ENCODE results near the gene BCL11A.

The BCL11A gene

DNA sequence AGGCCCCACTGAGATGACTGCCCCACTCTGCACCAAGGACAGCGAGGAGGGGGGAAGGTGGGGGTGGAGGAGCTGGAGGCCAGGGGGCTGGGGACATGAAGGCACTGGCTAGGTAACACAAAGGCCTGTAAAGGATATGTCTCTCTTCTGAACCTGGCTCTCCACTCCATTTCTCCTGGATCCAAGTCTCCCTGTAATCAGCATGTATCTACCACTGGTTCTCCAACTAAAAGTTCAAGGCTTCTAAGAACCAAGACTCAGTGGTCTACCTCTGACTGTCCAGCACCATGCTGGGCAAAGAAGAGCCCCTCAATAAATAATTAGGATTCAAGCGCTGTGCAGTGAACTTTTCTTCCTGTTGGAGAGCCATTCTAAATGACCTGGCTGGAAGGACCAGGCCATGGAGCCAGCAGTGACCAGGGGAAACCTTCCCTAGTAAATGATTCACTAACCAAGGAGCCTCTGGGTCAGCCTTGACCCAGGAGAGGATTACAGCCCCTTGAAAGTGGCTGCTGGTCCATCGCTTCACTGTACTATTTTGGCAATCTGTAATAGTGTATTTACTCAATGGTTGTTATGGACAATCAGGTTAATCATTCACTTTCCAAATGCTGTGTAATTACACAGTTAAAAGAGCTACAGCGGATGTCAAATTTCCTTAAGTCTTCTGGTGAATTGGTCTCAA is 73.2 kb downstream of the BCL11A start:
- no peak for FAIRE-seq

DNA sequence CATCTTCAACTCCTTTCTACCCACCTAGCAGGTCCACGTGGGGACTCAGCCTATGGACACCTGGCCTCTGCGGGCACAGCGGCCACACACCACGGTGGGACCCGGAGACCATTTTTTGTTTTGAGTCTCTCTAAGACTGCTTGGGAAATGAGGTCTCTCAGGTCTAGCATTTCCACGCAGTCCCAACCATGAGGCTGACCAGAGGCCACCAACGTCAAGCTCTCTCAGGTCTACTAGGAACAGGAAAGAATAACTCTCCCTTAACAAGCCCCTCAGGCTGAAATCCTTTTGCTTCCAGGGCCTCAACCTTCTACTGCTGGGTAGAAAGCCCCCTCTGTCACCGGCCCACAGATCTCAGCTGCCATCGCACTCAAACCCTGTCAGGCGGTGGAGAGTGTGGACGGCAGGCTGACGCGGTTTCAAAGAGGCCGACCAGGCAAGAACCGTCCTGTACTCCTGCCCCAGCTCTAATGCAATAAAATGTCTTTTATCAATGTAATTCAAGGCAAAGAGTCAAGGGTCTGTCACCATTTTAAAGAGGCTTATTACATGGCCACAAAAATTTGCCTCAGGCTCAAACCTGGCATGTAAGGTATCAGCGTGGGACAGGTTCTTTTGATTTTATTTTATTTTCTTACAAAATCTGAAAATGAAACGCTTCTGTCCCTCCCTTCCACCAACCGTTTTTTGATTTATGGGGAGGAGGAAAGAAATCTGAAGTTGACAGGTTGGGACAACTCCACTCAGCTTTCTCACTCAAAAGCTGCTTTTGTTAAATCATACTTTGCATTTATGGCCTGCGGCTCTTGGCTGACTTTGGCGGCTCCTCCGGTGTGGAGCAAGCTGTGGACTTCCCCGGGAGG is 74.0 kb downstream of the BCL11A start:
- FAIRE-seq, result no peak

DNA sequence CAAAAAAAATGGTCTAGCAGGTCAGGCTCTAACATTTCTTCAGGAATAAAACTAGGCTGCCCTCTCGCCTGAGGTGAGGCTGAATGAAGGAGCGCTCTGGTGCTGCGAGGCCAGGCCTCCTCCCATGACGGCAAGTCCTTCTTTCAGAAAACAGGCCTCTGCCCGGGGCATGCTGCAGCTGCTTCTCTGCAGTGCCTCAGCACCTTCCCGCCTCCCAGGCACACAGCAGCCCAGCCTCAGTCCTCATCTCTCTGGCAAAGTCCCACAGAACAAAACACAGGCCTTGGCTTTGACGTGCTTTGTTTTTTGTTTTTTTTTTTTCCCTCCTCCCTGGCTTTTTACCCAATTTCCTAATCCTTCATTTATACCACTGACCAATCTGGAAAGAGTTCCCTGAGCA is 74.8 kb downstream of the BCL11A start:
- no peak for FAIRE-seq

DNA sequence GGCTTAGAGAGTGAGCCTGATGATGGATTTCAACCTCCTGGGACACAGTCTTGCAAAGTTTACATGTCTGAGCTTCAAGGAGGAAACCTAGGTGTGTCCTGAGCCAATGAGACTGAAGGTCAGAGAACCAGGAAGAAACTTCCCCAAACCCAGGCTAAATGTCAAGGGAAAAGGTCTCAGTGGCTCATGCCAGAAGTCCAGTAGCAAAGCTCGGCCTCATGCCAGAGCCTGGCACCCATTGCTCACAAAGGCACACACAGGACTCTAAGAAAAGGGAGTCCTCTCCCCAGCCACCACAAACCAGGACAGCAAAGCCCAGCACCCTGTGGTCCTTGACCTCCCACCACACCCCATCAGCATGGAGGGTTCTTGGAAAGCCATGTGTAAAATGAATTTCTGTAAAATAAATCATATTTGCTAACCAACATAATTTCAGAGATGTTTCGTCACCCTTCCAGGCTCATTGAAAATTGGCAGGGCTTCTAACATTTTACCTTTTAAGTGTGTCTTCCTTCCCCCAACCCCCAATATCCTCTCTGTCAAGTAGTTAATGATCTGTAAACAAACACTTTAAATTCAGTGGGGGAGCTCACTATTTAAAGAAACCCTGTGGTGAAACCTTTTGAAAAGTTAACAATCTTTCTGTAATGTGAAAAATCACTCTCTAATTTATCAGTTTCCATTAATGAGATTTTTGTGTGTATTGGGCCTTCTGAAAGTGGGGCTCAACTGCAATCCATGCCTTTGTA is 77.1 kb downstream of the BCL11A start:
- FAIRE-seq, result no peak

DNA sequence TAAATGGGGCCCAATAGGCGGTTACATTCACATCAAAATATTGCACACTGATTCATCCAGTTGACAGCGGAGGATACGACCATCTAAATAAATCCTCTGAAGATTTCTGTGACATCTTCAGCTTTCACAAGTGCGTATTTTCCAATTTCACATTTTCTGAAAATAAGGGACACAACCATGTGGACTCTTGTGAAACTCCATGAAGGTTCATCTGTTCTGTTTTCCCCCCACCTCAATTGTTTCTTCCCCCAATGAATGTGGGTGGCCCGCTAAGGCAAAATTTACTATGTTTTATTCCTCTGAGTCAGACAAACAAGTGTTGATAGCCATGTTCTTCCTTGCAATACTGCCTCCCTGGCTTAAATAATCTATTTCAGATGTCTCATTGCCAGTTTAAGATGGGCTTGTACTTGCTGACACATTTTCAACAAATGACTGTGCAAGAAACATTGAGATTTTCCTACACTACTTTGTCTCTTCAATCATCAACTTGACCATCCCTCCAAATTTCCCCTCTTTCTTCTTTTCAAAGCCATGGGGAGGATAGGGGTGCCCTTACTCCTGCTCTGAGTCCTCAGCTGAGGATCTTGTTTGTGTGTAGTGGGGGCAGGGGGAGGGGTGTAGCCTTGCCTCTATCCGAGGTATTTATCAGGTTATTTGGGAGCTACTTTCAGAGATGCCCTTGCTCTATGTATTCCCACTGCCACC is 78.2 kb downstream of the BCL11A start:
- FAIRE-seq, result no peak

DNA sequence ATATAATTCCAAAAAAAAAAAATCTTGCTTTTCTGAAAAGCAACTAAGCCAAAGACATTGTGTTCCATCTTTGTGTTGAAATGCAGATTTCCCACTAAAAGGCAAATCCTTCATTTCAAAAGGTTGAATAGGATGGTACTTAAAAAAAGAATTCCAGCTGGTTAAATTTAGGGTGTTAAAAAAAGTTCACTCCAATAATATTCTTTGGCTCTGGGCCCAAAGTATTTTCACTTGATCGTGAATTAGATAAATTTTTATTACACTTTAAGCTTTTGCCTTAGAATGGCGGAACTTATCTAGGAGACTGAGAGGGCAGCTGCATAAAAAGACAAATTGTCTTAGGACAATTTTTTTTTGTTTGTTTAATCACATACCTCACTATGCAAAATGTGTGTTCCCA is 79.2 kb downstream of the BCL11A start:
- no peak for FAIRE-seq

DNA sequence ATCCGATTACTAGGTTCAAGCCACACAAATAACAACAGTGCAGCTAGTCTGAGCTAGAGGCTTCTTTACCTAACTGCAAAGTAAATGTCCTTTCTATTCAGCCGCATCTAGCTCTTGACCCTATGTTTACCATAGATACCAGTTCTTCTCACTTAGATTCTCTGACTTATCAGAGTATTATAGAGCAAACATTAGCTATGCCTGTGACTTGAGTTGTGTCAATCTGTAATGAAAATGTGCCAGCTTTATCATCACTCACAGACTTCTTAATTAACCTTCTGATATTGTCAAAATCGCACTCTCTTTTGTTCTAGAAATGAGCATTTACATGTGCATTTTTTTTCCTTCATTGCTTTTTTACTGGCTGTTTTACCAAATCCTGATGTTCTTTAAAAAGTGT is 79.9 kb downstream of the BCL11A start:
- FAIRE-seq, result no peak

DNA sequence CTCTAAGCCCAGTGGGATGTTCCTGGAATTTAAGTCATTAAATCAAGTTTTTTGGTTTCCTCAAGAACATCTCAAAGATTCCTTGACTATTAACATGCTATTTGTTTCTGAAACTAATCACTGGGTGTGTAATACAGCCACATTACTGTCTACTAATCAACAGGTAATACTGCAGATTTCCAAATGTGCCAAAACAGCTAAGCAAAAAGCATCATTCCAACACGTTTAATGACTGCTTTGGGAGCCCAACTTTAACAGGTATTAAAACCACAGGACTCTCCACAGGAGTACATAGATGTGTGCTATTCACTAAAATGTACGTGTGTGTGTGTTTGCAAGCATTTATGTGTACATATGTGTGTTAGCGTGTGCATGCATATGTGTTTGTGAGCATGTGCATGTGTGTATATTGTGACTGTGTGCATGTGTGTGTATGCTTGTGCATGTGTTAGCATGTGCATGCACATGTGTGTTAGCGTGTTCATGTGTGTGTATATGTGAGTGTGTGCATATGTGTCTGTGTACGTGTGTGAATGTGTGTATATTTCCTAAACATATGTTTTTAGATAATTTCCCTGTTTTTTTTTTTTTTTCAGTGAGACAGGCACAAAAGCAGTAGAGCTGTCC is 80.7 kb downstream of the BCL11A start:
- FAIRE-seq, result no peak

DNA sequence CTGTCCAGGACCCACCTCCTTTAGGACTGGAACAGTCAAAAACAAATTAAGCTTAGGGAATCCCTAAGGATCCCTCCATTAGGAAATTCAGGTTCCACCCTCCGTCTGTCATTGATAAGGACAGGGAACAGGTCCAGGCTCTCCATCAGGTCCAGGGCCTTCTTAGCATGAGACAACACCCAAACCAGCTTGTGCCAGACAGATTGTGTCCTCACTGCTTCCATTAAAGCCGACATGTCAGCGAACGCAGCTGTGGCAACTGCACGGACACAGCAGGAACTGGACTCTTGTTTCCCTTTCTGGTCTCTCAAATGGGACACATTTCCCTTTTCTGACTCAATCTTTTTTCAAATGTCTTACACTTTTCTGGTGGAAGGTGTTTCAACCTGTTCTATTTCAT is 81.4 kb downstream of the BCL11A start:
- FAIRE-seq, result no peak

DNA sequence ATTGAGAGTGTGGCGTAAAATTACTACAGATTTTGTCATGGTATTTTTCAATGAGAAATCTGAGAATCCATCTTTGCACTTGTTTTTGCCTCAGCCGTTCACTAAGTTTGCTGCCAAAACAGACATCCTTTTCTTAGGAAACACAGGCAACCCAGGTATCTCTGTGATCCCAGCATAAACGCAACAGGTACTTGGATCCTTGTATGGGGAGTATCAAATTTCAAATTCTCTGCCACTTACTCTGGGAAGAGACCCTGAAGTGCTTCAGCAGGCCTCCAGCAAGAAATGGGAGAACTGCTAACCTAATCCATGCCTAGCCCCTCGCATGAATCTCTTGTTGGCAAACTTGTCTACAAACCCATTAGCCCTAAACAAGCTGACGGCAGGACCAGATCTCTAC is 83.1 kb downstream of the BCL11A start:
- no peak for FAIRE-seq

DNA sequence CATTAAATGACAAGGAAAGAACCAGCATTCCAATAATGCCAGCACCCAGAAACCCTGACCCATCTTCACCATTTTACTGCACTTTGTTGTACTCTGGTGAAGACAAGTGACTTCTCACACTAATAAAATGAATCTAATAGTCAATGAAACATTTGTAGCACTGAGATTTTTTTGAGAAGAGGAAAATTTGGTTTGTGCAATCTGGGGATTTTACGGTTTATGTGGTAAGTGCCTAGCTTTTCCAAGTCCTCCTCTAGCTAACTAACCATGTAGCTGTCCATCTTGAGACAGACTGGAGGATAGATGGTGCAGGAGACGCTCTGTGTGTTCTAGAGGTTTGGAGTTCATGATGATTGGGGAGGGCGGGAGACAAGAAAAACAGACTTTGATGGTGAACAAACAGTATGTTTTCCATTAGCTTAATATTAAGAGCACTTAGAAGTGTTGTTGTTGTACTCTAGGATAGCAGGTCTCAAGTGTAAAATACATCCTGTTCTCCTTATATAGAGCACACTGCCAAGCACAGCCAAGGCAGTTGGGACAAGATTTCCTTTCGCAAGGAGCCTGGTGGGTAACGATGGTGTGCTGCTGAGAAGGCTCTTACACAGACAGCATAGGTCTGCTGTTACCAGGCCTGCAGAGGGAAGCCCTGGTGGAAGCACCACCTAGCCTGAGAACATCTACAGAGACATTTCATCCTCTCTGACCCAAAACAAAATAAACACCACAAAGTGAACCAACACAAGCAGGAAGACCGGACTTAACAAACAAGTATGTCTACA is 83.7 kb downstream of the BCL11A start:
- FAIRE-seq, result no peak

DNA sequence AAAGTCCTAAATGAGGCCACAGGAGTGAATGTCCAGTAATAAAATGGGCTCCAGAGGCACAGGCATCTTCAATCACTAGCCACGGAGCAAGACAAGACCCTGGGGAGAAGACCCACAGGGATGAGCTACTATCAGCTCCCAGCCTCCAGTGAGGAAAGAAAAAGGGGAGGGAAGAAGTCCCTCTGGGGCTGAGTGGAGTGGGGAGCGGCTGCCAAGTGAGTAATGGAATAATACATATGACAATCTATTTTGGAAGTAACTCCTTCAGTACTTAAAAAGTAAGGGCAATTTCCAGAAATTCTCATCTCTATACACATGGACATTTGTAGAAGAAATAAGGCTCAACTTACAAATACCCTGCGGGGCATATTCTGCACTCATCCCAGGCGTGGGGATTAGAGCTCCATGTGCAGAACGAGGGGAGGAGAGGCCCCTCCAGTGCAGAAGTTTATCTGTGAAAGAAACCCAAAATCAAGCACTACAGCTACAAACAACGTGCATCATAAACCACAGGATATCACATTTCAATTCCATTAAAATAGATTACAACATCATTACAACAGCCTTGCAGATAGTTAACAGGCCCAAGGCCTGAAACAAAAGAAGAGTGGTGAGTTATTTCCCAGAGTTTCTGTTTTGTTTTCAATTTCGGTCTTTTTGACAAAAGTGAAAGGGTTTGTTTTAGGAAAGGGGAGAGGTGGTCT is 84.9 kb downstream of the BCL11A start:
- no peak for FAIRE-seq

DNA sequence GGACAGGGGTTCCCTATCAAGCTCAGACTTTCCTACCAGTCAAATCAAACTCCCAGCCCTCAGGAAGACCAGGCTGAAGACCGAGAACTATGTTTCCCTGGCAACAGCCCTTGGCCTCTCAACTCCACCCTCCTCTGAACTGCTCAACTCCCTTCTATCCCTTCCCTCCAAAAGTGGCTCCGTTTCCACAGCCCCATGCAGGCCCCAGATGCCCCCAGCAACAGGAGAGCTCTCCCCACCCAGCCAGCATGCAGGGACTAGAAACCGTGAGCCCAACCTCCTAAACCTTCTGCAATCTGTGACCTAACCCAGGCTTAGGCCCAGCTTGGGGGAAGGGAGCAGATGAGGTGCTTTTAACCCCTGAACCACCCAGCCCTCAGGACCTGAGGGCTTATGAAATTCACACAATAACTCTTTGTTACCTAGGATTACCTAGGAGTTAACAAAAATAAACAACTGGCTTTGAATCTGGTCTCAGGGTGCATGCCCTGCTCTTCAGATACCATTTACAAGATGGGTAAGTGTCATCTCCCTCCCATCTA is 87.2 kb downstream of the BCL11A start:
- no peak for FAIRE-seq

DNA sequence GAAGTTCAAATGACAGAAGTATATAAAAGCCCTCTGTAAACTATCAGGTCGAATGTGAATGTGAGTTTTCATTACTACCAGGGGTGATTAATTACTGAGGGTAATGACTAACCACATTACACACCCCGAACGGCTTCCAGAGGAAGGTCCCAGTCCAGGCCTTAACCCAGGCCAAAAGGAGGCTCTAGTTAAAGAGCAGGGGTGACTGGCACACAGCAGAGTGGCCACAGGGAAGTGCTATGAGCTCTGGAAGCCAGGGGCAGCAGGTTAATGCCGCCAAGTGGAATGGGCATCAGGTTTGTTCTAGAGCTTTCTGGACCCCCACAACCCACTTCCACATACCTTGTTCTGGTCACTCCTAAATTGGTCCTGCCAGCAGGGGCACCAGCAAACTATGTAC is 87.7 kb downstream of the BCL11A start:
- FAIRE-seq, result no peak

DNA sequence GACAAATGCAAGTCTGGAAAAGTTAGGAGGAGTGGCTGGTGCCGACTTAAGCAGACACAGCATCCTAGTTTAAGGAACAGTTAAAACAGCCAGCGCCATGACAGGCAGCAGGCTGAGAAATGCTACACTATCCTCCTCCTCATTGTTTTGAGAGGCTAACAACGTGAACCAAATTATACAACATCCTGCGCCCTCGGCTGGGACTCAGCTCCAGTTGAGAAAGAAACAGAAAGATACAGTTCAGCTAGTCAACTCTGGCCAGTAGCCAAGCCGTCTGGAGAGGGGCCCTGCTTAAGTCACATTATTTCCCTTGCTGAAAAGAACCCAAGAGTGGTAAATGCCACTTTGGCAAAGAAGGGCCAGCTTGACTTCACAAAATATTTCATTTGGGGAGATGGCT is 90.2 kb downstream of the BCL11A start:
- no peak for FAIRE-seq

DNA sequence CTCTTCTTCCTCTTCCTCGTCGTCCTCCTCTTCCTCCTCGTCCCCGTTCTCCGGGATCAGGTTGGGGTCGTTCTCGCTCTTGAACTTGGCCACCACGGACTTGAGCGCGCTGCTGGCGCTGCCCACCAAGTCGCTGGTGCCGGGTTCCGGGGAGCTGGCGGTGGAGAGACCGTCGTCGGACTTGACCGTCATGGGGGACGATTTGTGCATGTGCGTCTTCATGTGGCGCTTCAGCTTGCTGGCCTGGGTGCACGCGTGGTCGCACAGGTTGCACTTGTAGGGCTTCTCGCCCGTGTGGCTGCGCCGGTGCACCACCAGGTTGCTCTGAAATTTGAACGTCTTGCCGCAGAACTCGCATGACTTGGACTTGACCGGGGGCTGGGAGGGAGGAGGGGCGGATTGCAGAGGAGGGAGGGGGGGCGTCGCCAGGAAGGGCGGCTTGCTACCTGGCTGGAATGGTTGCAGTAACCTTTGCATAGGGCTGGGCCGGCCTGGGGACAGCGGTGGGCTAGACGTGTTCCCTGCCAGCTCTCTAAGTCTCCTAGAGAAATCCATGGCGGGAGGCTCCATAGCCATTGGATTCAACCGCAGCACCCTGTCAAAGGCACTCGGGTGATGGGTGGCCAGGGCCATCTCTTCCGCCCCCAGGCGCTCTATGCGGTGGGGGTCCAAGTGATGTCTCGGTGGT is 91.9 kb downstream of the BCL11A start:
- FAIRE-seq, result no peak

DNA sequence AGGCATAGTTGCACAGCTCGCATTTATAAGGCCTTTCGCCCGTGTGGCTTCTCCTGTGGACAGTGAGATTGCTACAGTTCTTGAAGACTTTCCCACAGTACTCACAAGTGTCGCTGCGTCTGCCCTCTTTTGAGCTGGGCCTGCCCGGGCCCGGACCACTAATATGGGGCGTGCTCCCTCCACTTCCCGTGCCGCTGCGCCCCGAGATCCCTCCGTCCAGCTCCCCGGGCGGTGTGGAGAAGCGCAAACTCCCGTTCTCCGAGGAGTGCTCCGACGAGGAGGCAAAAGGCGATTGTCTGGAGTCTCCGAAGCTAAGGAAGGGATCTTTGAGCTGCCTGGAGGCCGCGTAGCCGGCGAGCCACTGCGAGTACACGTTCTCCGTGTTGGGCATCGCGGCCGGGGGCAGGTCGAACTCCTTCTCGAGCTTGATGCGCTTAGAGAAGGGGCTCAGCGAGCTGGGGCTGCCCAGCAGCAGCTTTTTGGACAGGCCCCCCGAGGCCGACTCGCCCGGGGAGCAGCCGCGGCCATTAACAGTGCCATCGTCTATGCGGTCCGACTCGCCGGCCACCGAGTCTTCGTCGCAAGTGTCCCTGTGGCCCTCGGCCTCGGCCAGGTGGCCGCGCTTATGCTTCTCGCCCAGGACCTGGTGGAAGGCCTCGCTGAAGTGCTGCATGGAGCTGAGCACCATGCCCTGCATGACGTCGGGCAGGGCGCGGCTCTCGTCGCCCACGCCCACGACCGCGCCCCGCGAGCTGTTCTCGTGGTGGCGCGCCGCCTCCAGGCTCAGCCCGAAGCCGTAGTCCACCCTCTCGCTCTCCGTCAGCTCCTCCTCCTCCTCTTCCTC is 92.7 kb downstream of the BCL11A start:
- no peak for FAIRE-seq

DNA sequence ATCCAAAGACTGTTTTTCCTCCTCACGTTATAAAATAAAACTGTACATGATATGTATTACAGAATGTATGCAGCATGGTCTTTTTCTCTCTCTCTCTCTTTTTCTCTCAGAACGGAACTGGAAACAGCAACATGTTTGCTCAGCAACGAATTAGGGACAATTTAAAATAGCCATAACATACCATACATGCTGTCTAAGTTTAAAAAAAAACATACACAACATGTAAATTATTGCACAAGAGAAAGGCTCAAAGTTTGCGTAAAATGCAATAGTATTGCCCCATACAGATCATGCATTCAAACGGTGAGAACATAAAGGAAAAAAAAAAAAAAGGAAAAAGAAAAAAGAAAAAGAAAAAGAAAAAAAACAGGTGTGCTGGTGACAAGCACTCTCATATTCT is 93.6 kb downstream of the BCL11A start:
- no peak for FAIRE-seq

DNA sequence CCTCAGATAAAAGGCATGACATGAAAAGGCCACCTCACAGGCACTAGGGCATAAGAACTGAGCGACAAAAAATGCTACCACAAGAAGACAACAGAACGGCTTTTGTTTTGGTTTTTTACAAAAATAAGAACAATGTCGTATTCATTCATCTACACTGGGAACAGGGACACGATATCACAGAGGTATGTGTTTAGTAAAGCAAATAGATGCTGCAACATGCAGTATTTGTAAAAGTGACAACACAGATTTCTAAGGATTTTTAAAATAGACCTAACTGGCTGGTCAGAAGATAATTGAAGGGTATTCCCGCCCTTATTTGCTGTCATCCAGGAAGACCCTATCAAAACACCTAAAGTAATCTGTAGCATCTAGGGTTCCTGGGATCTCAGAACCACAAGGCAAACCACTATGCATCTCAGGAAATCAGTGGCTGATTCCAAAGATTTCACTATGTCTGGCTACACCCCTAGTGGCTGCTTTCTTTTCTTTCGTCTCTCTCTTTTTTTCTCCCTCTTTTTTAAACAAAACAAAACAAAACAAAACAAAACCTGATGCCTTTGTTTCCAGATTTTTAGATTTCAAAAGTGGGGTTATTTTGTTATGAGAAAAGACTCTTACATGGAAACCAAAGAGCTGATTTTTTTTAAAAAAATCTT is 97.2 kb downstream of the BCL11A start:
- FAIRE-seq, result no peak
